HG03066 (cell line): Measurements from ENCODE around the gene ENO1.
"Not testable (repeated sequence)": the region's sequence is repeated elsewhere in the genome, so short reads cannot be mapped to it uniquely, and the experiment has no call there.

Source experiments
- ATAC-seq: cut with Tn5 transposase; IDR thresholded peaks from one replicate; pipeline ENCODE4 v1.9.1; 2021; ENCODE audit warnings: low read depth; ENCODE audit not compliant: unreplicated experiment

Gene ENO1

GRCh38 chr1:8878448-8878697, at the start of gene ENO1:
TSS of gene ENO1 (minus strand) at chr1:8878686. CDS start at chr1:8874908, 3,778 bp downstream.
- no peak for ATAC-seq

DNA sequence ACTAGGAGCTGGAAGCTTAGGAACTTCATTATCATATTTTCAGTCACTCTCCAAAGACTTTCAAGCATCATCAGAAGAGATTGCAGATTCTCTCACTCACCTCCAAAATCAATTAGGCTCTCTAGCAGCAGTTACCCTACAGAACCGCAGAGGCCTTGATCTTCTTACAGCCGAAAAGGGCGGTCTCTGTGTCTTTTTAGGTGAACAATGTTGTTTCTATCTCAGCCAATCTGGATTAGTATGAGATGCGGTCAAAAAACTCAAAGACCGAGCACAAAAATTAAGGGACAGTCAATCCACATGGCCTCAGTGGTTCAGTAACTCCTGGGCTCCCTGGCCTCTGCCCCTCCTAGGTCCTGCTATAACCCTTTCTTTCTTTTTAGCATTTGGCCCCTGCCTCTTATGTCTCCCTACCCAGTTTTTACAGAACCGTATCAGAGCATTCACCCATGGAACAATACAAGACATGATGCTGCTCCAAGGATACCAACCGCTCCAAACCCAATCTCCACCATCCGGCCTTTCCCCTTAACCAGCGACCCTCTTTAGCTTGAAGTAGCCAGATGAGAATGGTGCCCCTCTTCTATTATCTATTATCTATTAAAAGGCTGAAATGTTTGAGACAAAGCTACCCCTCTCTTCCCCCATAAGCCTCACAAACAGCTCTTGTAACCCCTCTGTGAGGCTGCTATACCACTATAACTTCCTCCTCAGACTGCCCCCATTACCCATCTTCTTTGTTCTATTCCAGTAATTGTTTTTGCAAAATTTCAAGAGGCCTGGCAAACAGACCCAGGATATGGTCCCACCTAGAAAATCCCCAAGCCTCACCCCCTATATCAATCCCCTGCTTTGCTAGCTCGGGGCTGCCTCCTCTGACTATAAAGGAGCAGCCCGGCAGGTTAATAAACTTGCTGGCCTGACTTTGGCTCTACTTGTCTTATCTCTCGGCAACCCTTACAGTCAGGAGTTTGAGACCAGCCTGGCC, 48.5 kb upstream of the ENO1 start:
- no peak for ATAC-seq

DNA sequence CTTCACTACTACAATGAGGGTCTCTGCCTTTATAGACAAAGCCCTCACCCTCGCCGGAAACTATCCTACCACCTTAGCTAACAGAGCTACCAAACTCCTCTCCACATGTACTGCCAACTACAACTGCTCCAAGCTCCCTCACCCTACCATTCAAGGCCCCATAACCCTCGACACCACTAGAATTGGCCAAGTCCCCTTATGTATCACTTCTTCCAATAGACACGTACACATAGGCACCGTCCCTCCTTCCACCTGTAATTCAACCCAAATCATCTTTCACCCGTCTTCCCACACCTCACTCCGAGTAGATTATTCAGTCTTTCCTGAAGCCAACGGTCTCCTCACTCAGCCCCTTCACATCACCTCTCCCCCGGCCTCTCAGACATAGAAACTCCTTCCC, 47.5 kb upstream of the ENO1 start:
- no peak for ATAC-seq

GRCh38 chr1:8925406-8925805, 46.9 kb upstream of the ENO1 start:
- ATAC-seq, result no peak

- ATAC-seq, result no peak
Observed at GRCh38 chr1:8922962-8923361, 44.5 kb upstream of the ENO1 start.

GRCh38 chr1:8917536-8917935, 39.0 kb upstream of the ENO1 start:
- not testable (repeated sequence) for ATAC-seq

DNA sequence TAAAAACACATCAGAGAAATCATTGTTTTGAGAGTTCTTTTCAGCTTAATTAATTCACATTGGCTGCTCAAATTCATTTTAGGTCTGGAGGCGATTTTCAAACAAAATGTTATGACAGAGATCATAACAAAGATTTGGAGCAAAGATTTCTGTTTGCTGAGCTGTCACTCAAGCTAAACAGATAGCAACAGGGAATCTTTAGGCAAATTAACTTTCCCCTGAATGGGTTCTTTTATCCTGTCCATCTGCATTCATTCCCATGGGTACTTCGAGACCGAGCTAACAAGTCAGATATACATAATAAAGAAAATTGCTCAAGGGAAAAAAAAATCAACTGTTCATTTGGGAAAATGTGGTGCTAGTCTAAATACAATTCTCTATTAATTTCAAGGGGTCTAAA, 37.0 kb upstream of the ENO1 start:
- no peak for ATAC-seq

DNA sequence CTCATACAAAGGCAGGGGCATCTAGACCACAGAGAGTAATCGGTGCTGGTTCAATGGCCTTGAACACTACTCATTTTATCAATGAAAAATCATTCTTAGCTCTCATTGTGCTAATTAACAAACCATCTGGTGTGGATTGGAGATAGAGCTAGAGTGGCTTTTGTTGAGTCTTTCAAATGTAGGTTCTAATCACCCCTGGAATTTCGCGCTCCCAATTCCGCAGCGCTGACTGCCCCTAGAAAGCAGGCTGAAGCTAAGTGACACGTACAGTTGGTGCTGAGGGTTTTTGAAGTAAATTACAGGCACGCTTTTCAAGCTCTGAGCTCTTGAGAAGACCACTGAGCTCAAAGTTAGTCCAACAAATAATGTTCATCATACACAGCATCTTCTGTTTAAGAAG, 36.0 kb upstream of the ENO1 start:
- ATAC-seq, result no peak

- no peak for ATAC-seq
Observed at GRCh38 chr1:8913457-8913856, 35.0 kb upstream of the ENO1 start.

DNA sequence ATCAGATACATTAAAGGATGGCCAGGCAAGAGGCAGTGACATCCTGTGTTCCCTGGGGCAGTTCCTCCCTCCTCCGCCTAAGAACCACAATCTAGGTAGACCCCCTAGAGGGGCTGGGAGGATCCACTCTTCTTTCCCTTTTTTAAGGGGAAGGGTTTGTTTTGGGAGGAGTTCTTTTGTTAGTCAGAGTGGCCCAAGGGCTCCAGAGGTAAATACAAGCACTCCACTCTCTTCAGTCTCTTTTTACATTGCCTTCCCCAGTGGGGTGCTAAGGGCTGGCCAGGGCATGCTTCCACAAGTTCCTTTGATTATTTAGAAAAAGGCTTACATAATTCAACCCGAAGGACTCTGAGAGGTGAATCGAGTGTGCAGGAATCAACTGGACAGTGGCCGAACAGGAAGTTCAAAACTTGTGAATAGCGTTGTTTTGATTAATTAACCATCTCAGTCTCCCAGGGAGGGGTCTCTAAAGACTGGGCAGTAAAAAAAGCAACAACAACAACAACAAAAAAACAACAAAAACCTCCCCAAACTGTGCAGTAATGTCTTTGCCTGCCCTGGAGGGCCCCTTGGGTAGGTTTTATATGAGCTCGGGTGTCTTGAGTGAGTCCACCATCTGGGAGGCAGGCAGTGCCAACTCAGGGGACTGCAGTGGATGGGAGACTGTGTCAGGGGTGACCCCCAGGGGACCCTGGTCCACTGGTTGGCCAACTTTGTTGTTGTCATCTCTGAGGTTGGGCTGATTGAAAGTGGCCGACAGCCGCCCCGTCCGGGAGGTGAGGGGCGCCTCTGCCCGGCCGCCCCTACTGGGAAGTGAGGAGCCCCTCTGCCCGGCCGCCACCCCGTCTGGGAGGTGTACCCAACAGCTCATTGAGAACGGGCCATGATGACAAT, 33.2 kb upstream of the ENO1 start:
- ATAC-seq, result no peak

DNA sequence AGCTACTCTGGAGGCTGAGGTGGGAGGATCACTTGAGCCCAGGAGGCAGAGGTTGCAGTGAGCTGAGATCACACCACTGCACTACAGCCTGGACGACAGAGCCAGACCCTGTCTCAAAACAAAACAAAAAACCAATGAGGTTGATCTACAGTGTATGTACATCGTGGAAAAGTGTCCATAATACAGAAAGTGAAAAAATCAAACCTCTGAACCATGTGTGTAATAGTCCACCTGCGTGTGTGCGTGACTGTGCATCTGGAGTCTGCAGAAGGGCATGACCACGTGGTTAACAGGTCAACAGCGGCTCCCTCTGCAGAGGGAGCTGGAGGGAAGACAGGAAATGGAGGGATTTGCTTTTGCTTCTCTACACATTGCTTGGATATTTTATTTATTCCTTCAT, 32.4 kb upstream of the ENO1 start:
- no peak for ATAC-seq

DNA sequence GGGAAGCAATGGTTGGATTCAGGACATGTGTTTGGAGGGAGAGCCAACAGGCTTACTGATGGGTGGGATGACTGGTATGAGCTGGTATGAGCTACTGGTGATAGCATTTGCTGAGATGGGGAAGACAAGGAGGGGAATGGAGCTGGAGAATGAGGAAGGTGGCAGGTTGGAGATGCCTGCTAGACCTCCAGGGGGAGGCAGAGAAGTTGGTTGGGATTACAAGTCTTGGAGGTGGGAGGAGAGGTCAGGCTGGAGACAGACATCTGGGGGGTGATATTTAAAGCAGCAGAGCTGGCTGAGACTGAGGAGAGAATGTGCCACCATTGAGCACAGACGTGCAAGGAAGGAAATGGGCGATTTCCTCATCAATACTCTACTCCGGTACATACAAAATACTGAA, 31.8 kb upstream of the ENO1 start:
- ATAC-seq, result no peak

GRCh38 chr1:8908388-8909151, 30.1 kb upstream of the ENO1 start:
- no peak for ATAC-seq

DNA sequence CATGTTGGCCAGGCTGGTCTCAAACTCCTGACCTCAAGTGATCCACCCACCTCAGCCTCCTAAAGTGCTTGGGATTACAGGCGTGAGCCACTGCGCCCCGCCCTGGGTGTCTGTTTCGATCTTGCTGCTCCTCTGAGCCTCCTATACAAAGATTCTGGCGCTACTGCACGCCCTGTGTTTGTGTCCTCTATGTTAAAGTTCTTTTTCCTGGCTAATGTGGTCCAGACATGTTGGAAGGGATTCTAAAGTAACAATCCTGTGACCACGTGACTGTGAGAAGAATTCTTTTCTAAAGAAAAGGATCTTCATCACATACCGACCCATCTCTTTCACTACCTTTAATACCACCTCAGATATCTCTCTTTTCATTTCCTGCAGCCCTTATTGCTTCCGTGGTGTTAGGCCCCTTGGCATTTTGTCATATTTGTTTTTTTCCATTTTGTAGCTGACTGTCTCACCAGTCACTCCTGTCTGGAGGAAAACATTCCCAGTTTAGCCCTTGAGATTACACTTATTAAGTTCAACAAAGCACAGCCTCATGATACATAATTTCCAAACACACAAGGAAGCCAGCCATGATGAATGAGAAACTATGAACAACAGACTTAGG, 27.2 kb upstream of the ENO1 start:
- ATAC-seq, result no peak

DNA sequence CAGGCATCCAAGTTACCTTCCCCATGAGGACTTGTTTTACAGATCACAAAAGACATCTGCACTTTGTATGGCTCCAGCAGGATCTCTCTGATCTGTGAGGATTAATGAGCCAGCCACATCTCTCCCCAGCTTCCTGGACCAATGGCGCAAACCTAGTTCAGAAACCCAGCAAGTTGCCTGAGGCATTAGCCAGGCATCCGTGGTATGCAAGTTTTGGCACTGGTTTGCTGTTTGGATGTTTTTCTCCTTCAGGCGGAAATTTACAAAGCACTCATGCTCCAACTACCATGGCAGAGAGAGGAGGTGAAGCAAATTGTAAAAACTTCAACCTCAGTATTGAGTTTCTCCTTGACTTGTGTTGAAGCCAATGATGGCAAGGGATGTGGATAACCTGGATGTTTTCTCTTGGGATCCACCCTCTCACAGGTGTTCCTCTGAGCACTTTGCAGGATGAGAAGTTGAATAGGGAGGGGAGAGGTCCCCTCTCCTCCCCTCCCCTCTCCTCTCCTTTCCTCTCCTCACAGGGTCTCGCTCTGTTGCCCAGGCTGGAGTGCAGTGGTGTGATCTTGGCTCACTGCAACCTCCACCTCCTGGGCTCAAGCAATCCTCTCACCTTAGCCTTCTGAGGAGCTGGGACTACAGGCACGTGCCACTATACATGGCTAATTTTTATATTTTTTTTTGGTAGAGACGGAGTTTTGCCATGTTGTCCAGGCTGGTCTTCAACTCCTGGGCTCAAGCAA, 25.6 kb upstream of the ENO1 start:
- ATAC-seq, result no peak

DNA sequence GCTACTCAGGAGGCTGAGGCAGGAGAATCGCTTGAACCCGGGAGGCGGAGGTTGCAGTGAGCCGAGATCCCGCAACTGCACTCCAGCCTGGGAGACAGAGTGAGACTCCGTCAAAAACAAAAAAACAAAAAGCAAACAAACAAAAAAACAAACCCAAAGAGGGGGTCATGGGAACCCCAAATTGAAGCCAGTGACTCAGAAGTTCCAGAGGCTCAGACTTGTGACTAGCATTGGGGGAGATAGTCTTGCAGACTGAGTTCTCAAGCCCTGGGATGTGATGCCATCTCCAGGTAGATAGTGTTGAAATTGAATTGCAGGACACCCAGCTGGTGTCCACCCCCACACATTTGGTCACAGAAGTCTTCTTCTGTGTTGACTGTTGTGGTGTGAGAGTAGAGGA, 24.9 kb upstream of the ENO1 start:
- ATAC-seq, result no peak

- no peak for ATAC-seq
Observed at GRCh38 chr1:8902765-8903164, 24.3 kb upstream of the ENO1 start.

DNA sequence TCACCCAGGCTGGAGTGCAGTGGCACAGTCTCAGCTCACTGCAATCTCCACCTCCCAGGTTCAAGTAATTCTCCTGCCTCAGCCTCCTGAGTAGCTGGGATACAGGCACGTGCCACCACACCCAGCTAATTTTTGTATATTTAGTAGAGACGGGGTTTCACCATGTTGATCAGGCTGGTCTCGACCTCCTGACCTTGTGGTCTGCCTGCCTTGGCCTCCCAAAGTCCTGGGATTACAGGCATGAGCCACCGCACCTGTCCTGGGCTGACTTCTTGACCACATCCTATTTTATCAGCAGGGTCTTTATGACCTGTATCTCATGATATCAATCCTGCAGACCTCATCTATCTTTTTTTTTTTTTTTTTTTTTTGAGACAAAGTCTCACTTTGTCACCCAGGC, 22.2 kb upstream of the ENO1 start:
- ATAC-seq, result not testable (repeated sequence)

DNA sequence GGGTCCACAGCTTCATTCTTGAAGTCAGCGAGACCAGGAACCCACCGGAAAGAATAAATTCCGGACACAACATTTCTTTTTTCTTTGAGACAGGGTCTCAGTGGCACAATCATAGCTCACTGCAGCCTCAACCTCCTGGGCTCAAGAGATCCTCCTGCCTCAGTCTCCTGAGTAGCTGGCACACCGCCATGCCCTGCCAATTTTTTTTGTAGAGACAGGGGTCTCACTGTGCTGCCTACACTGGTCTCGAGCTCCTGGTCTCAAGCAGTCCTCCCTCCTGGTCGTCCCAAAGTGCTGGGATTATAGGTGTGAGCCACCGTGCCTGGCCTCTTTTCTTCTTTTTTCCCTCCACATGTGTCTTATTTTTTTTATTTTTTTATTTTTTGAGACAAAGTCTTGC, 20.6 kb upstream of the ENO1 start:
- ATAC-seq, result no peak

GRCh38 chr1:8898418-8898817, 19.9 kb upstream of the ENO1 start:
- ATAC-seq, result not testable (repeated sequence)
